Skin of body (tissue), 2 donors: ENCODE results near the gene MTG1. TPM values are rescaled to one million over a fixed set of nuclear protein-coding genes. Genes with fewer than 3 reads are reported as not detected.

Experiments used
- DNase-seq: peaks from one replicate; lab custom pipeline; 2025; lab: John Stamatoyannopoulos, UW
- total RNA-seq: library from RNA; depleted of rRNA; stranded (reverse); fragments of >200 nt; gene quantifications from one replicate; pipeline ENCODE4 v1.2.3, GENCODE V29; 2014

The MTG1 gene
- total RNA-seq, 1 donor from 2014 or later: 24.7 TPM

GRCh38 chr10:133451346-133451745, 57.4 kb downstream of the MTG1 start:
- DNase-seq: no peak

DNA sequence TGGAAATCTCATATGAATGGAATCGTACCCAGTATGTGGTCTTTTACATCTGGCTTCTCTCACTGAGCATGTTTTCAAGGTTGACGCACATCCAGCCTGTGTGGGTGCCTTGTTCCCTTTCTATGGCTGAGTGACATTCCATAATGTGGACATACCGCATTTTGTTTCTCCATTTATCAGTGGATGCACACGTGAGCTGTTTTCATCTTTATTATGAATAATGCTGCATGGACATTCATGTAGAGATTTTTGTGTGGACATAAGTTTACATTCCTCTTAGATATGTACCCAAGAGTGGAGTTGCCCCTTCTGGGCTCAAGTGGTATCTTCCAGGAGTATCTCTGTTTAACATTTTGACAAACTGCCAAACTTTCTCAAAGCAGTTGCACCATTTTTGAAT, 58.5 kb downstream of the MTG1 start:
- no peak for DNase-seq

GRCh38 chr10:133453516-133454203, 59.7 kb downstream of the MTG1 start, which contains the start of gene SCART1:
Gene SCART1 (plus strand): TSS chr10:133453945. CDS start chr10:133453998, 53 bp downstream.
- DNase-seq: no peak

DNA sequence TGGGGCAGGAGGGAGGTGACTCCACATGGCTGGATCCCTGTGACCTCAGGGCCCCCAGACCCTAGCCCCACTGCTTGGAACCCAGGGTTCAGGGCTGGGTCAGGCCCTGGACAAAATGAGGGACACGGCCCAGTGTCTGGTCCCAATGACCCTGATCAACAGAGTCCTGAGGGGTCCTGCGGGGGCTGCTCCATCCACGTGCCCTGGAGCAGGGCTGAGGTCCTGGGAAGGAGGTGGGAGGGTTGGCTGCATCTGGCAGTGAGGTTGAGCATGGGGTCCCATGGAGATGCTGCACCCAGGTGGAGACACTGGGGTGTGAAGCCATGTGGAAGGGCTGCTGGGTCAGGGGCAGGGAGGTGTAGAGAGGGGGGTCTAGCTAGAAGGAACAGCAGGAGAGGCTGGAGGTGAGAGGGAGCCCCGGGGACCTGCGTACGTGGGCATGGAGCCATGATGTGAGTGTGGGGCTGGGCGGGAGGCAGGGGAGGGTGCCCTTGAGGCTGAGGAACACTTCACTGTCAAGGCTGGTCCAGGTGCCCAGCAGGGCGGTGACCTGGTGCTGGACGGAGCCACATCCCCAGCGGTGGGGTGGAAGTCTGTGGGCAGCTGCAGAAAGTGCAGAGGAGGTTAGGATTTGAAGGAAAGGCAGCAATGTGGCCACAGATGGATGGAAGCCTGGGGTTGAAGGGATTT, 60.4 kb downstream of the MTG1 start:
- DNase-seq: no peak

DNA sequence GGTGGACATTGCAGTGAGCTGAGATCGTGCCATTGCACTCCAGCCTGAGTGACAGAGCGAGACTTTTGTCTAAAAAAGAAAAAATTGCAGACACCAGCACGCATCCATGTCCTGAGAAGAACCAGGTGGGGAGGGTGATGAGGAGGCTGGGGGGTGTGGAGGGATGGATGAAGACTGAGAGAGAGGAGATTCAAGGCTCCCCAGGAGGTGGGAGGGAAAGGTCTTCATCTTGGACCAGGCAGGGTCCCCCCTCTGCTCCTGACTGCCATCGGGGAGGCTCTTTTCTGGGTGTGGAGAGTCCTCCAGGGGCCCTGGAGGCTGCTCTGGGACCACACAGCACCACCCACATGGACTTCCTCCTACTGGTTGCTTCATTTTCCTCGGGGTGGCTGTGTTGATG, 61.2 kb downstream of the MTG1 start:
- DNase-seq: no peak

- no peak for DNase-seq
These were observed 61.7 kb downstream of the MTG1 start for GRCh38 chr10:133455611-133456031.

DNA sequence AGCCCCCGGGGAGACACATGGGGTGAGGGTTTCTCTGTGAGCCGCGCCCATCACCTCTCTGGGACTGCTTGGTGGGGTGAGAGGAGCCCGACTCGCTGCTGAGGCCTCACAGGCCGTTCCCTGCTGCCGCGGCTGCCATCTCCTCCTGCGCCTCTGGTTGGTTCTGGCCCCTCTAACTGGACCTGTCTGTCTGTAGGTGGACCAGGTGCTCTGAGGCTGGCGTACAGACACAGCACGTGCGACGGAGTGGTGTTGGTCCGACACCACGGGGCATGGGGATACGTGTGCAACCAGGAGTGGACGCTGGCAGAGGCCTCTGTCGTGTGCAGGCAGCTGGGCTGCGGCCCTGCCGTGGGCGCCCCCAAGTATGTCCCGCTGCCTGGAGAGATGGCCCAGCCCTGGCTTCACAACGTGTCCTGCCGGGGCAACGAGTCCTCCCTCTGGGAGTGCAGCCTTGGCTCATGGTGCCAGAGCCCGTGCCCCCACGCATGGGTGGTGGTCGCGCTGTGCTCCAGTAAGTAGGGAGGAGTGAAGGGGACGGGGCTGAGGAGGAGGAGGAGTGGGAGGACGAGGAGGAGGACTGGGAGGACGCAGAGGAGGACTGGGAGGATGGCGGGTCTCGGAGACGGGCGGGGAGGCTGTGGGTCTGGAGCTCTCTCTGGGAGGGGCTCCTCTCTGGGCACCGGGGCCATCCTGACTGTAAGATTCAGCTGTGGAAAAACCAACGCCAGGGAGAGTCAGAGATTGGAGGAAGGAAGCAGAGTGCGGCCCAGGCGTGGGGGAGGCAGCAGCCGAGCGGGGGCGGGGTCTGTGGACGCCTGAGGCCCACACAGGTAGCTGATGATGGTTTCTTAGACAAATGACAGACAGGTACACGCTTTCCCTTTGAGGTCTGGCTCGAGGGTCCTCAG, 62.3 kb downstream of the MTG1 start:
- DNase-seq: no peak

DNA sequence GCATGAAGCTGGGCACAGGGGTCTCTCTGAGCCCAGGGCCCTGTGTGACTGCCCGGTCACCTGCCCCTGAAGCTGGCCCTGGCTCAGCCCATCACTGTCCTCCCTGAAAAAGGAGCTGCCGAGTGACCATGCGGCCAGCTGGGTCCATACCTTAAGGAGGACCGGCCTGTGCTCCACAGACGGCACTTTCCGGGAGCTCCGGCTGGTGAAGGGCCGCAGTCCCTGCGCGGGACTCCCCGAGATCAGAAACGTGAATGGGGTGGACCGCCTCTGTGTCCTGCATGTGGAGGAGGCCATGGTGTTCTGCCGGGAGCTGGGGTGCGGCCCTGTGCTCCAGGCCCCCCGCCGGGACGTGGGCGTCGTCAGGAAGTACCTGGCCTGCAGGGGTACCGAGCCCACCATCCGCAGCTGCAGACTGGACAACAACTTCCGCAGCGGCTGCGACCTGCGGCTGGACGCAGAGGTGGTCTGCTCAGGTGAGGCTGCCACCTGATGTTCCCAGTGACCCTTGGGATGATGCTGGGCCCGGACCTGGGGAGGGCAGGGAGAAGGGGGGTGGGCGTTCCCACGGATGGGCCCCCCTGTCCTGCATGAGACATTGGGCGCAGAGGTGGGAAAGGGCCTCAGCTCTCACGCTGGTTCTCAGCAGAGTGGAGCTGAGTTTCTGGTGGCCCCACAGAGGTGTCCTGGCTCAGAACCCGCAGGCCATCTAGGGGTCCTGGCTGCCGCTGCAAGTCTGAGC, 63.3 kb downstream of the MTG1 start:
- no peak for DNase-seq

GRCh38 chr10:133458021-133458709, 64.2 kb downstream of the MTG1 start:
- DNase-seq: no peak

- no peak for DNase-seq
These were observed 64.9 kb downstream of the MTG1 start for GRCh38 chr10:133458710-133459453.

DNA sequence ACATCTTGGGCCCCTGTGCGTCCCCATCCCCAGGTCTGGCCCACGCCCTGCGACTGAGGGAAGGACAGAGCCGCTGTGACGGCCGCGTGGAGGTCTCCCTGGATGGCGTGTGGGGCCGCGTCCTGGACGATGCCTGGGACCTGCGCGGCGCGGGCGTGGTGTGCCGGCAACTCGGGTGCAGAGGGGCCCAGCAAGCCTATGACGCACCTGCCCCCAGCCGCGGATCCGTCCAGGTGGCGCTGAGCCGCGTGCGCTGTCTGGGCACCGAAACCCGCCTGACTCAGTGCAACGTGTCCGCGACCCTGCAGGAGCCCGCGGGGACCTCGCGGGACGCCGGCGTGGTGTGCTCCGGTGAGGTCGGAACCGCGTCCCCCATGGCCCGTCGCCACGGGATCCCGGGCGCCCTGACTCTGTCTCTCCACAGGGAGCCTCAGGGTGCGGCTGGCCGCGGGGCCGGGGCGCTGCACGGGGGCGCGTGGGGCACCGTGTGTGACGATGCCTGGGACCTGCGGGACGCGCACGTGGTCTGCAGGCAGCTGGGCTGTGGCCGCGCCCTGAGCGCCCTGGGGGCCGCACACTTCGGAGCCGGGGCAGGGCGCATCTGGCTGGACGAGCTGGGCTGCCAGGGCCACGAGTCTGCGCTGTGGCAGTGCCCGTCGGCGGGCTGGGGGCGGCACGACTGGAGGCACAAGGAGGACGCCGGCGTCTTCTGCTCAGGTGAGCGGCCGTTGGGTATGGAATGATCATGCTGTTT, 65.7 kb downstream of the MTG1 start:
- no peak for DNase-seq

DNA sequence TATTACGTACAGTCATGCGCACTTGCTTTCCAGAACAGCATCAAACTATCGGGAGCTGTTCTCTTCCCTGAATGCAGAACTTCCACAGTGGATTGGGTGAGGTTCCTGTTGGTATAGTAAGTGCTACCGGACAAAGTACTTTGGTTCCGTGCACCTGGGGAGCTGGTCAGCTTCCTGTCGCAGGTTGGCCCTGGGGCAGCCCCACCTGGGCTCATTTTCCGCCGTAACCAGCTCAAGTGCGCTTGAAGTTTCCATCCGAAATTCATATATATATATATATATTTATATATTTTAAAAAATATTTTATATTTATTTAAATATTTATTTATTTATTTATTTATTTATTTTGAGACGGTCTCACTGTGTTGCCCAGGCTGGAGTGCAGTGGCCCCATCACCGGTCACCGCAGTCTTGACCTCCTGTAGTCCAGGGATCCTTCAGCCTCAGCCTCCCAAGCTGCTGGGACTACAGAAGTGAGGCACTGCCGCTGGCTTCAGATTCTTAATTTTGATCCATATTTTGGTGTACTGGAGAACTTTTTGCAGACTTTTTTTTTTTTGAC, 66.3 kb downstream of the MTG1 start:
- no peak for DNase-seq

GRCh38 chr10:133461027-133461426, 67.1 kb downstream of the MTG1 start:
- no peak for DNase-seq

GRCh38 chr10:133461841-133462240, 67.9 kb downstream of the MTG1 start:
- DNase-seq: no peak

DNA sequence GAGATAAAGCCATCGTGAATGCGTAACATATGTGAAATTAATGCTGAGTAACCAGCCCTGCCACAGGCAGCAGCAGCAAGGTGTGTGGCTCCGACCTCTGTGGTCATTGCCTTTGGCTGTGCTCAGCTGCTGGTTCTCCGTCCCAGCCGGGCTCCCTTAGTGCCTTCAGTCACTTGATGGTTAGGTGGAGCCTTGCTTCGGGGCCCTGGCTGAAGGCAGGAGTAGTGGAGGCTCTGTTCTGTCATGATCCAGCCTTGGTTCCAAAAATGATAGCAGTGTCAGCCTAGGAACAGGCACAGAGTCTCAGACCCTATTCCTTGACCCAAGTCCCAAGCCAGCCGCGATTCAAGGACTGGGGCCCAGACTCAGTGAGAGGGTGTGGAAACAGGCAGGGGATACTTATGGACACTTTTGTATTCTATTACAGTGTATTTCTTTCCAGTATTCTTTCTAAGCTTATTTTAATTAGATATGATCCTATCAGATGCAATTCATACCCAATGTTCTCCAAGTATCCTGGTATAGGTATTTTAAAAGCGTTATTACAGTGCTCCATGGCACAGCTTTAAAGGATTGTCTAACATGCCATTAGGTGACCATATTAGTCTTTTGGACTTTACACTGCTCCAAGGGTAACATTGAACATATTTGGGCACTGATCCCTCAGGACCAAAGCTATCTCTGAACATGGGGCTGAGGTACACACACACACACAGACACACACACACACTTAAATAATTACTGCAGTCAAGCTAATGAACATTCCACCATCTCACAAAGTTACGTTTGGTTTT, 68.8 kb downstream of the MTG1 start:
- DNase-seq: no peak

- no peak for DNase-seq
These were observed 70.7 kb downstream of the MTG1 start for GRCh38 chr10:133464582-133465031.

- DNase-seq: no peak
These were observed 71.4 kb downstream of the MTG1 start for GRCh38 chr10:133465191-133465949.
